SHP77 (cell line): ENCODE data around the gene FNDC3B.
"Not testable (repeated sequence)": the region's sequence is repeated elsewhere in the genome, so short reads cannot be mapped to it uniquely, and the experiment has no call there.

Source experiments
- DNase-seq, 2 experiments: peaks; one replicate each; lab custom pipeline; 2025; lab: John Stamatoyannopoulos, UW

The FNDC3B gene

DNA sequence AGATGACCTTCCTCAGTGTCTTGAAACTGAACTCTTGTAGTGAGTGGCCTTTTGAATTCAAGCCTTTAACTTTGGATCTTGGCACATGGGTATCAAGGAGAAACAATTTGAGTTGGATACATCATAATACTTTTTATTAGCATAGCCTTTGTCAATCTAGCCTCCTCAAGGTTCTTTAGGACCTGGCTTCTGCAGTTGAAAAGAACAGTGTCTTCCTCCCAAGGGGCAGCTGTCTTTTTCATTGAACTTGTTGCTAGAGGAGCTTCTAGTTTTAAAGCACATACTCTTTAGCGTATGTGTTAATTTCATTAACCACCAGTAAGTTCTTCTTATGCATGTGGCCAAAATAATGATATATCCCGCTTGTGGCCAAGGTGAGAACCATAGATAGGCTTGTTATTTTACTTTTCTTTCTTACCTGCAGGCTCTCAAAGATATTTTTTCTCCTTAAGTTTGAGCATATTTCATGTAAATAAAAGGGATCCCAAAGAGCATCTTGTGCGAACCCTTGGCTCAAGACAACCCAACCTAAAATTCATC, 325.7 kb downstream of the FNDC3B start:
- no peak for DNase-seq

- DNase-seq = no peak
These were observed 328.1 kb downstream of the FNDC3B start for GRCh38 chr3:172367205-172368105.

DNA sequence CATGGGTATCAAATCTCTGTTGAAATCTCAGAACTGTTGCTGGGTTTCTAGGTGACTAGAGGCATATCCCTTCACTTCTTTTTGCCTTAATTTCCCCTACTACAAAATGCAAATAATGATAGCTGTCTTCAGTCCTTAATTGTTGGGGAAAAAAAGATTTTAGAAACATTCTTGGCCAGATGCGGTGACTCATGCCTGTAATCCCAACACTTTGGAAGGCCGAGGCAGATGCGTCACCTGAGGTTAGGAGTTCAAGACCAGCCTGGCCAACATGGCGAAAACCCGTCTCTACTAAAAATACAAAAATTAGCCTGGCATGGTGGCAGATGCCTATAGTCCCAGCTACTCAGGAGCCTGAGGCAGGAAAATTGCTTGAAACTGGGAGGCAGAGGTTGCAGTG, 329.2 kb downstream of the FNDC3B start:
- not testable (repeated sequence) for DNase-seq

DNA sequence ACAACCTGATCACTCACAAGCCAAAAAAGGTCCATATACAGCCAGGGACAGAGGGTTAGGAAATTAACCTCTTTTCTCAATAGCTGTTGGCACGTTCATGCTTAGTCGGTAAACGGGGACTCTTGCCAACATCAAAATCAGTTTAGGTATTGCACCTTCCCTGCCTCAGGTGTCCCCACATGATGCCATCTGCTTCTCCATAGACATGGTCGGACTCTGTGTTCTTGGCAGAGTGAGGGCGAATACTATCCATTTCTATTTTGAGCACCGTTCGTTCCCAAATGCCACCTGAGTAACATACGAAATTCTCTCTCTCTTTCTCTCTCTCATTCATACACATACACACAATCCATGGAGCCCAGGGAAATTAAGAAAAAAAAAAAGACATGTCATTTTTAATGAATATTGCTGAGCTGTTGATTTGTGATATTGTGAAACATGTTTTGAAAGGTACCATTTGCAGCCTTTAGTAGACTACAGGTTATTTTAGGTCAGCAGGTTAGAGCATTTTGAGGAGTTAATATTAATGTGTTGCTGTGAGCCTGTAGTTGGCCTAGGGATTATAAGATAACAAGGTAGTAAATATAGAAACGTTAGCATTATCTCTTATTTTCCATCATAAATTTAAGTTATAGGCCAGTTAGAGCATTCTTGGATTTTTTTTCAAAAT, 330.3 kb downstream of the FNDC3B start:
- DNase-seq = no peak

DNA sequence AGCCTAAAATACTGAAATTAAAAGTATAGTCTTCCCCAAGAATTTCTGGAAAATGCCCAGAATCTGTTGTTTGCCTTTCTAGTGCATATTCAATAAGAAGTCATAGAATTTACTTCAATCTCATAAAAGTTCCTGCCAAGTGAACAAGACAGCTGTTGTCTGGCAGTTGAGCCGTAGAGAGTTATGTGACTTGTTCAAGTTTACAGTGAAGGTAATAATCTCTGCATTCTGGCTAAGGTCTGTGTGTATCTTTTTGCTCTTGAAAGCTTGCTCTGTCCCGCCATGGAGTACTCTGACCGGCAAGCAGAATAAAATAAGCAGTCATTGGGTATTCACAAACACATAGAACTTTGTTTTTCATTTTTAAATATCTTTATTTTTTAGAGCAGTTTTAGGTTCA, 331.0 kb downstream of the FNDC3B start:
- no peak for DNase-seq

- DNase-seq = no peak
These were observed 332.2 kb downstream of the FNDC3B start for GRCh38 chr3:172371544-172371943.

DNA sequence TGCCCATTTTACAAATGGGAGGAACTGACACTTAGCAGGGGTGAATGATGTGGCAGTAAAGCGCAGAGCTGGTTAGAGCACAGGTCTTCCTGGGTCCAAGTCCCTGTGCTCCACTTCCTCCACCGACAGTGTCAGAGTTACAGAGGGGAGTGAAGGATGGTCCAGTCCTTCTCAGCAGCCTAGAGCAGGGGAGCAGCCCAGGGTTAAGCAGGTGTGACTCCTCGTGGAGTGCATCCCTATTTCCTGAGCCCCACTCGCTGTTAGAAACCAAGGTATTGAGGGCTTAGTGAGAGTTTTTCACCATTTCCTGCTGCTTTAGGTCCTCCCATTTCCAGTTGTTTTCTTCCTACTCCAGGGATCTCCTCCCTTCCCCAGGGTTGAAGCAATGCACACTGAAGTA, 333.5 kb downstream of the FNDC3B start:
- DNase-seq = no peak

GRCh38 chr3:172373912-172374311, 334.5 kb downstream of the FNDC3B start:
- DNase-seq = no peak

DNA sequence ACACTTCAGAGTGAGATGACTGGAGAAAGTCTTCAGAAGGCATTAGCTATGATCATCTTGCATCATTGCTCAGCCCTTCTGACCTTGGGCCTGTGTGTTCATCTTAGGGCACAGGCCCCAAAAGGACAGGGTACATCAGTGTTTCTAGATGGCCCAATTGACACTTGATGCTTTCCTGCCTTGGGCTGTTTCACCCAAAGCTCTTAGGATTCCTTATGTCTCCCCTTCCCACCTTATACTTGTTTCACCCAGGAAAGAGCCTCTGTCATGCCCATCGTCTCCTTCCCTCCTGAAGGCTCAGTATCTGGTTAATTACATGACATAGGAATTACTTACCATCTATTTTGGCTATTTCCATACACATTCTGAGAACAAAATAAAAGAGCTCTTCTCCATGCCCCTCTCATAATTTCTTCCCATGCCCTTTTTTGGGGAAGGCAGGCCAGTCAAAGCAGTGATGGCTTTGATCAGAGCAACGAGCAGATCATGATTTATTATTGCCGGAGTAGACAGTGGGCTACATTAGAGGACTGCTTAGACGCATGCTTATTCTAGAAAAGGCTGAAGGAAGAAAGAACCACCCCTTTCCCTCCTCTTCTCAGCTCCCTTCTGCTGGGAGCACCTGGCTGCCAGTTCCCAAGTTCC, 335.9 kb downstream of the FNDC3B start:
- no peak for DNase-seq

DNA sequence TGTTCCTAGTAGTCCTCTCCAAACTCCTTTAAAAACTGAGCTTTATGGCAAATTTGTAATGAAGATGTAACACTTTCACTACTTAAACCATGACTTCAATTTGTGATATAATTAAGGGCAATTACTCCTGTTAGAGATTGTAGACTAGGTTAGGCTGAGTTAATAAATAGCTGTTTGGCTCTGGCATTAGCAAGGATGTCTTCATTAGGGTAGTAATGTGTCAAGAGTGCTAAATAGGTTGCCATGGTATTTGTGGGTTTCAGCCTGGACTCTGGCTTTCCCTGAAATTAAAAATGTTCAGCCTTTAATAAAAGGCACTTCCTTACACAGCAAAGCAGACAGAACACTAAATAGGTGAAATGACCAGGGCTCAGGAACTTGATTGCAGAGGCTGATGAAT, 337.0 kb downstream of the FNDC3B start:
- no peak for DNase-seq

DNA sequence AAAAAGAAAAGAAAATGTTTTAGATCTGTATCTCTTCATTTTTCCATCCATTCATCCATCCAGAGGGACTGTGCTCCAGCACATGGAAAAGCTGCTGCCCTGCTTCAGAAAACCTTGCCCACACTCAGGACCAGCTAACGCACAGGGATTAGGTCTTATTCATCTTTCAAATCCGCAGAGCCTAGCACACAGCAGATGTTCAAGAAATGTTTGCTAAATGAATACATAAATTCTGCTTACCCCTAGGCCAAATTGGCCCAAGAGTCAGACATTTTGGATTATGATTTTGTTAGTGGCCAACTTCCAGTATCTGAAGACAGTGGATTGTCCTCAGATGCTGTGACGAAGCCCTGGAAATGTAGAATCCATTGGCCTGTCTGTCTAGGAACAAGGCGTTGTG, 337.5 kb downstream of the FNDC3B start:
- no peak for DNase-seq

DNA sequence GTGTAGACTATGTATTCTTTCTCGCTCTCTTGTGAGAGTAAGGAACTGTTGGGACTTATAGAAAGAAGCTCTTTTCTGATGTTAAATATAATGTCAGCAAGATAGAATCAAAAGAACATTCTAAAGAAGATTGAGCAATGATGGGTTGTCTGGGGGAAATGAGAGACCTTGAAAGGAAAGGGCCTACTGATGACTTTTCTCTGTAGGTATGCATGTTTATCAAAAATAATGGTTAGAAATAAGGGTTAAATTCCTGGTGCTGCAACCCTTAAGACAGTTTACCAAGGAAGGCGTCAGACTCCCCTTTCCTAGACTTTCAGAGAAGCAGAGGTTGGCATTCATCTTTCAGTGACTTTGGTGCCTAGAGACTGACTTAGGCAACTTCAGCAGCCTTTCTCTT, 339.1 kb downstream of the FNDC3B start:
- no peak for DNase-seq

- DNase-seq = no peak
These were observed 340.0 kb downstream of the FNDC3B start for GRCh38 chr3:172379372-172379771.

DNA sequence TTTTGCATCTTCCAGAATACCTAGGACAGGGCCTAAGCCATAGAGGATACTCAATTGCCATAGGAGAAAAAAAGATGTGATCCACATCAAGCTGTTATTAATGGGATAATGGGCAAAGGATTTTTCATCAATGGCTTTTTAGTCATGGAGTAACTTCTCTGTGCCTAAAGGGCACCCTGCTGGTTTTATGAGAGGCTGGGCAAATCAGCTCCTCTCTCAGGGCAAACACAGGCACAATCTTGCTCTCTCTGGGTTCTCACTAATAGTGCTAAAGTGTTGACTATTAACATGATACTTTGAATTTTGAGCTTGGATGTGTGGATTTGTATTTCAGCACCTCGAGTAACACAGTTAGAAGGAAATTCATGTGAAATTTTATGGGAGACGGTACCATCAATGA, 341.3 kb downstream of the FNDC3B start:
- DNase-seq = no peak

DNA sequence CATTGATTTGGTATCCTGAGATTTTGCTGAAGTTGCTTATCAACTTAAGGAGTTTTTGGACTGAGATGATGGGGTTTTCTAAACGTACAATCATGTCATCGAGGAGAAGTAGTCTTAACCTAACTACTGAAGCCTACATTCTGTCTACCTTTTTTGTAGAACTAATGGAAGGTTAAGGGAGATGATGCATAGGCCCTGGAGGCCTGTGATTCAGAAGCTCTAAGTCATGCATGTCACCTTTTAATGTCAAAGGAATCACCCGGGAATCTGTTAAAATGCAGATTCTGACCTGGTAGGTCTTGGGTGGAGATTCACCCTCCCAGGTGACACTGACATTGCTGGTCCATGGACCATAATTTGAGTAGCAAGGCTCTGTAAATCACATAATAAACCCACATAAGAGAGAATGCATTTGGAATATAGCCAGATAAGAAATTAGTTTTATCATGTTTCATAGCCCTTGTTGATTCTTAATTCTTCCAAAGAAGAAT, 344.0 kb downstream of the FNDC3B start:
- DNase-seq = no peak

DNA sequence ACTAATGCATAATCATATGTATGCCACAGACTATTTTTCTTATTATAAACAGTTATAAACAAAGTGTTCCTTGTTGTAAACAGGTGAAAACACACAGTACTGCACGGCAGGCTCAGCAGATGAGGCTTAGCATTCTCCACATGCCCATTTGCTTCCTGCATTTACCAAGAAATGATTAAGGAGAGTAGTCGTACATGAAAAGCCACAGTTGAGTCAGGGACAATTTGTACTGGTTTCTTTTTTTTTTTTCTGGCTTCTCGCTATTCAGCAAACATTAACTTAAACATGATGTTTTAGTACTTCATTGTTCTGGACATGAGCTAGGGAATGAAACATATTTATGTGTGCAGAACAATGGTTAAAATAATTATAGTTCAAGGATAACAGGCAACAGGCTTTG, 345.5 kb downstream of the FNDC3B start:
- no peak for DNase-seq

- DNase-seq = no peak
These were observed 348.4 kb downstream of the FNDC3B start for GRCh38 chr3:172387728-172388127.

DNA sequence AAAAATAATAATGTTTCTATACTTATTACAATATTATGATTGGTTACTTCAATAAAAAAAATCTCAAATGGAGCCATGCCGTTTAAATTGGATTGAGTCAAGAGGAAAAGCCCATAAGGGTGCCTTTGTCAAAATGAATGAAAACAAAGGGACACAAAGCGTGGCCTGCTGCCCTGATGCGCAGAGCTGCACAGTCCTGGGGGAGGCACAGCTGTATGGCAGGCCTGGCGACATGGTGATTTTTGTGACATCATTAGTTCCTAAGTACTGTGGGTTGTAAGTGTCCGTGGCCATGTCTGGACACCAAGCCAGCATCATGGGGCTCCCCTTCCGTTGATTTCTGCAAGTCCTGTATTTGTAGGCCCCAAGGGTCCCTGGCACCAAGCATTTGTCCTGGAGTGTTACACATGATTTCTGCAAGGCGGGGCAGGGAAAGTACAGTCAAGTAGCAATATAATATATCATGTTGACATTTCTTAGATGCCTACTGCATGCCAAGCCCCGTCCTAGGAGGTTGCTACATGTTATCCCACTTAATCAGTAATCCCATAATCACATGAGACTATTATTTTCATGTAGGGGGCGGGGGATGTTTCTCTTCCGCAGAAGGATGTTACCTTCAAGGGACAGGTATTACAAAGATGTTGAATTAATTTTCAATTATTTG, 349.2 kb downstream of the FNDC3B start:
- no peak for DNase-seq

DNA sequence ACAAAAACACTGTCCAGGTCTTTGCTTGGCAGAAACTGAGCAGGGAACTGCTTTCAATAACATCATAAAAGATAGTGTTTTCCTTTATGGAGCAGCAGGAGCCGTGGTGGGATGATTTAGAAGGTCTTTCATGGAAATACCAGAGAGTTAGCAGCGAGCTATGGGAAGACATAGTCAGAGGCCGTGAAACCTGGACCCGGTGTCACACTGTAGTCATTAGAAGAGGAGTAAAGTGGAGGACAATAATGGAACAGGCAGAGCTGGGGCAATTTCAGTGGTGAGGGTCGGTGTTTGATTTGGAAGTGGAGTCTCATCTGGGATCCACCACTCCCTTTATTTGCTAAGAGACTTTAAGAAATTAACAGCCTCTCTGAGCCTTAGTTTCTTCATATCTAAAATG, 351.4 kb downstream of the FNDC3B start:
- no peak for DNase-seq

- DNase-seq = no peak
These were observed 352.4 kb downstream of the FNDC3B start for GRCh38 chr3:172391592-172392302.

DNA sequence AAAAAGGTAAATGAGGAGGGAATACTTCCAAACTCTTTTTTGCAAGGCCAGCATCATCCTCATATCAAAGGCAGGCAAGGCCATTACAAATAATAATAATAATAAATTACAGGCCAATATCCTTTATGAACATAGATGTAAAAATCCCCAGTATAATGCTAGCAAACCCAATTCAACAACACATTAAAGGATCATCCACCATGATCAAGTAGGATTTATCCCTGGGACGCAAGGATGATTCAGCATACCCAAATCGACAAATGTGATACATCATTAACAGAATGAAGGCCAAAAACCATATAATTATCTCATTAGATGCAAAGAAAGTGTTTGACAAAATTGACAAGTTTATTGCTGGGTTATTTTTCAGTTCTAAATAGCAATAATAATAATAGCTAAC, 355.3 kb downstream of the FNDC3B start:
- no peak for DNase-seq
